SU-DHL-6 (cell line): ENCODE data around the gene CCP110.

Experiments used
- CTCF ChIP-seq: fragments of 200-600 bp; sonication (generic); IDR thresholded peaks from one replicate; pipeline ENCODE4 v1.5.1; 2017; ENCODE audit warnings: antibody characterized with exemption, mild to moderate bottlenecking, low read length, moderate library complexity; ENCODE audit not compliant: insufficient read depth, poor library complexity, severe bottlenecking
- EZH2phosphoT487 ChIP-seq: fragments of 200-600 bp; sonication (generic), shearing (Covaris generic); conservative IDR thresholded peaks from 2 replicates; pipeline ENCODE4 v1.6.1; 2018; ENCODE audit warnings: mild to moderate bottlenecking, antibody characterized with exemption, low read length, moderate library complexity, mixed read lengths

- TF ChIP-seq CTCF (peak; percentile 65), EZH2phosphoT487 (no peak)
These were observed 21.2 kb upstream of the CCP110 start for GRCh38 chr16:19502395-19503131.
